ENCODE results near the gene PAMR1. TPM values are rescaled to one million over a fixed set of nuclear protein-coding genes. Genes with fewer than 3 reads are reported as not detected.

Gene PAMR1
- total and polyA plus RNA-seq, 12 donors = 2.7 to 13.8 (median 5.2) TPM

DNA sequence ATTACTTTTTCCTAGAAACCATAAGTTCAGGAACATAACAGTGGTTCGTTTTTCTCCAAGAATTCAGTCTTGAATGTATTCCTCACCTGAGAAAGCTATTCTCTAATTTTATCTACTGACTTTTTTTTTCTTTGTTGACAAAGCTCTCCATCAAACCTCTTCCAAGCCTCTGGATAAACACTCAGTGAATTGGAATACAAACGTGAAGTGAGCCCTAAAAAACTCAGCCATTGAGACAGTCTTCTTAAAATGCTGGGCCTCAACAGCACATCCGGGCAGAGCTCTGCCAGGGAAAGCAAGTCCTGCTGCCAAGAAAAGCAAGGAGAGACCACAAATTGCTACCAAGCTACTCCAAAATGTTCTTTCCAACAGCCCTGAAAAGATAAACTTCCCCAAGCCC, 98.3 kb downstream of the PAMR1 start:
- Histone ChIP-seq H3K27me3 (peaks cover 0 to 64% (median 24%) of the 10 kb centered on the region in 7 donors), H3K4me1 (peaks cover 0 to 23% (median 6%) of the 10 kb centered on the region in 9 donors), H3K4me3 (no peak overlapping the region), H3K27ac (peak overlapping the region in 2 of 10 donors; percentile 8 to 10), H3K36me3 (peaks cover 0 to 7% (median 0%) of the 10 kb centered on the region in 9 donors), H3K9me3 (no peaks in the 10 kb centered on the region)
- ATAC-seq (peak in 6 of 8 donors; percentile 33 to 70 (median 56)), DNase-seq (no peak)
- 36 to 39% methylated on average over 3 of the region's 3 CpGs for WGBS, 2 donors
- intact Hi-C loops (cut with DNase I) = no loop called here
- no peak for TF ChIP-seq CTCF (IDR thresholded peaks at IDR 0.05)

- H3K9me3 ChIP-seq = no peaks in the 10 kb centered on the region
- no peak for TF ChIP-seq CTCF (IDR thresholded peaks at IDR 0.05)
- ATAC-seq = peak in 1 of 8 donors; percentile 16
- no peak for DNase-seq
- 67 to 76% methylated on average over 1 of the region's 1 CpG for WGBS, 2 donors
- intact Hi-C loops (cut with DNase I) = no loop called here
- peak overlapping the region in 1 of 10 donors; percentile 8 for H3K27ac ChIP-seq
- peaks cover 0 to 23% (median 6%) of the 10 kb centered on the region in 9 donors for H3K4me1 ChIP-seq
- H3K36me3 ChIP-seq = peaks cover 0 to 3% (median 0%) of the 10 kb centered on the region in 9 donors
- H3K4me3 ChIP-seq = no peak overlapping the region
- peaks cover 0 to 67% (median 31%) of the 10 kb centered on the region in 7 donors for H3K27me3 ChIP-seq
Measured at GRCh38 chr11:35426351-35426750, 99.1 kb downstream of the PAMR1 start.

DNA sequence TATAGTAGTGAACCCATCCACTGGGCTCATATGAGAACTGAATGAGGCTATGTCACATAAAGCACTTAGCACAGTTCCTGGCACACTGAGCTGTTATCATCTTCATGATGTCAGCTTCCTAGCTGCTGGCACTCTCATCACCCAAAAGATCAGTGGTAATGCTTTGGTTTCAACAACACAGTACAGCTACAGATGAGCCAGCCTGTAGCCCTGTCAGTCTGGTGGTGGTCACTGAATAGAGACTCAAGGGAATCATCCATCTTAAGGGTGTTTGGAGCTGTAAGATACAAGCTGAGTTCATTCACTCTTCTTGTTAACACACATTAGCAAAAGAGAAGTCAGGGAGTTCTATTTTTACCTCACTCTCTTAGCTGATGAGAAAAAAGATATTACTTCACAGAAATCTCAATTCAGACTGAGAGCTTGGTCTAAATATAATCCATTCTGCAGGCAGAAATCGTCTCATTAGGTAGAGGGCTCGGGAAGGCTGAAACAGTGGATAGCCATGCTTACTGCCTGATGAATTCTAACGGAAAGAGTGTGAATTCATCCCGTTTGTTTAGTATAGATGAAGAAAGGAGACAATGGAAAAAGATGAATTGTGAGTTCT, 99.7 kb downstream of the PAMR1 start:
- Histone ChIP-seq H3K27me3 (peaks cover 0 to 74% (median 37%) of the 10 kb centered on the region in 7 donors), H3K27ac (no peak overlapping the region), H3K36me3 (peaks cover 0 to under 1% (median 0%) of the 10 kb centered on the region in 9 donors), H3K4me1 (peaks cover 0 to 24% (median 6%) of the 10 kb centered on the region in 9 donors), H3K9me3 (no peaks in the 10 kb centered on the region), H3K4me3 (no peak overlapping the region)
- intact Hi-C loops (cut with DNase I) = no loop called here
- no peak for DNase-seq
- WGBS, 2 donors = 42 to 46% methylated on average over 4 of the region's 4 CpGs
- peak in 1 of 8 donors; percentile 5 for ATAC-seq
- no peak for TF ChIP-seq CTCF (IDR thresholded peaks at IDR 0.05)

DNA sequence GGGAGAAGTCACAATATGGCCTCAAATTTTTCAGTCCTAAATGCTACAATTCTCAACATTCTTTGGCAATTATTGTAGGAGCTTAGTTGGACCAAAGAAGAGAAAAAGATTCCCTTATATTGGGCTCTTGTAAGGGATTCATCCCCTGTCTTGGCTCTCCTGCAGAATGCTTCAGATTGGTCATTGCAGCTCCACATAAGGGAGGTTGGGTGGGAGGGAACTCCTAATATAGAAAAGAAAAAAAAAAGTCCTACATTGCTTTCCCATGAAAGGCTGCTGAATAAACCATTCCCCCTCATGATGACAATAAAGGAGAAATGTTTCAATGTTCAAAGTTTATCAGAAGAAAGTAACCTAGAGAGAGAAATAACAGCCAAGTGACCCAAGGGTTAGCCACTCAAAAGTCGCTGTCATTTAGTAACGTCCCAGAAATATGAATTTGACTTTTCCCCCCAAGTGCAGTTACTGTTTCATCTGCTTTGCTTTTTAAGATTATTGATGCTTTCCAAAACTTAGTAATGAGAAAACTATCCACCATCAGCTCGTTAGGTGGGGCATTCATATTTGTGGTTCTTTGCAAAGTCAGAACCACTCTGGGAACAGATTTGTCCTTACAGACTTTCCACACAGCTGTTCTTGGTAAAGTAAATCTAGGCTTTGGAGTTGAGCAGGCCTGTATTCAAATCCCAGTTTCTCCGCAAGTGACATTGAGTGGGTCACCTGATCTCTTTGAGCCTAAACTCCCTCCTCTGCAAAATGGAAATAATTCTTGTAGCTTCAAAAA, 101.1 kb downstream of the PAMR1 start:
- no peaks in the 10 kb centered on the region for H3K9me3 ChIP-seq
- no peak overlapping the region for H3K4me3 ChIP-seq
- no peak for TF ChIP-seq CTCF (IDR thresholded peaks at IDR 0.05)
- no peak for DNase-seq
- H3K4me1 ChIP-seq = peaks cover 0 to 37% (median 16%) of the 10 kb centered on the region in 9 donors
- peaks cover 0 to 84% (median 46%) of the 10 kb centered on the region in 7 donors for H3K27me3 ChIP-seq
- ATAC-seq = no peak
- intact Hi-C loops (cut with DNase I) = no loop called here
- no peaks in the 10 kb centered on the region for H3K36me3 ChIP-seq
- WGBS, 2 donors = 58 to 64% methylated on average over 4 of the region's 4 CpGs
- H3K27ac ChIP-seq = no peak overlapping the region

Data from heart right ventricle (tissue), 16 donors.